Fibroblast of mammary gland (primary cell): ENCODE measurements around the gene ASMTL.
"Not testable (repeated sequence)": the region's sequence is repeated elsewhere in the genome, so short reads cannot be mapped to it uniquely, and the experiment has no call there.

Experiments
- DNase-seq: peaks from one replicate; pipeline ENCODE4 v3.0.0-alpha.2; 2010; ENCODE audit warnings: low read depth
- H3K4me3 ChIP-seq: 2 replicates; pipeline ENCODE4 v1.5.1; 2011; ENCODE audit warnings: low read depth, mild to moderate bottlenecking, low read length, moderate library complexity; ENCODE audit not compliant: control insufficient read depth
- TF ChIP-seq, protein P1 (sequence below): conservative IDR thresholded peaks from 2 replicates; pipeline ENCODE4 v1.5.1; 2011; ENCODE audit warnings: low read depth, low read length, inconsistent platforms; ENCODE audit not compliant: control insufficient read depth, insufficient read depth

ASMTL gene

GRCh38 chrX:1384658-1385252 is 68.0 kb downstream of the ASMTL start:
- no peak for DNase-seq
- no peak overlapping the region for H3K4me3 ChIP-seq
- TF ChIP-seq, protein P1, sequence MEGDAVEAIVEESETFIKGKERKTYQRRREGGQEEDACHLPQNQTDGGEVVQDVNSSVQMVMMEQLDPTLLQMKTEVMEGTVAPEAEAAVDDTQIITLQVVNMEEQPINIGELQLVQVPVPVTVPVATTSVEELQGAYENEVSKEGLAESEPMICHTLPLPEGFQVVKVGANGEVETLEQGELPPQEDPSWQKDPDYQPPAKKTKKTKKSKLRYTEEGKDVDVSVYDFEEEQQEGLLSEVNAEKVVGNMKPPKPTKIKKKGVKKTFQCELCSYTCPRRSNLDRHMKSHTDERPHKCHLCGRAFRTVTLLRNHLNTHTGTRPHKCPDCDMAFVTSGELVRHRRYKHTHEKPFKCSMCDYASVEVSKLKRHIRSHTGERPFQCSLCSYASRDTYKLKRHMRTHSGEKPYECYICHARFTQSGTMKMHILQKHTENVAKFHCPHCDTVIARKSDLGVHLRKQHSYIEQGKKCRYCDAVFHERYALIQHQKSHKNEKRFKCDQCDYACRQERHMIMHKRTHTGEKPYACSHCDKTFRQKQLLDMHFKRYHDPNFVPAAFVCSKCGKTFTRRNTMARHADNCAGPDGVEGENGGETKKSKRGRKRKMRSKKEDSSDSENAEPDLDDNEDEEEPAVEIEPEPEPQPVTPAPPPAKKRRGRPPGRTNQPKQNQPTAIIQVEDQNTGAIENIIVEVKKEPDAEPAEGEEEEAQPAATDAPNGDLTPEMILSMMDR, result no peak

- no peak for DNase-seq
- TF ChIP-seq, protein P1, result no peak
- no peak overlapping the region for H3K4me3 ChIP-seq
Measured at GRCh38 chrX:1380672-1381233, 72.0 kb downstream of the ASMTL start.

DNA sequence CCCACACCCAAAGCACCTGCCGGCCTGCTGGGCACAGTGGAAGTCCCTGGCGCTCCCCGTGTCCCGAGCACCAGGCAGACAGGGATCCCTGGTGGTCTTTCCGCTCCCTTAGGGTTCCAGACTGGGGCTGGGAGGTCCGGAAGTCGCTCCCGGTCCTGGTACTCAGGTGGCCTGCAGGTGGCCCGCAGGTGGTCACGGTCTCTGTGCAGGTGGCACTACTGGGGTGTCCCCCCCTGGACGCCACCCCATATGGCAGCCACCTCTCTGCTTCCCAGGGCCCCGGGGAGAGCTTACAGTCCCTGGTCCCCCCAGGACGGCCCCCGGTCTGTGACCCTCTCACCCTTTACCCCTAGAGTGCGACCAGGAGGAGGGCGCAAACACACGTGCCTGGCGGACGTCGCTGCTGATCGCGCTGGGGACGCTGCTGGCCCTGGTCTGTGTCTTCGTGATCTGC is 74.4 kb downstream of the ASMTL start:
- no peak overlapping the region for H3K4me3 ChIP-seq
- no peak for DNase-seq
- TF ChIP-seq, protein P1, result no peak

DNA sequence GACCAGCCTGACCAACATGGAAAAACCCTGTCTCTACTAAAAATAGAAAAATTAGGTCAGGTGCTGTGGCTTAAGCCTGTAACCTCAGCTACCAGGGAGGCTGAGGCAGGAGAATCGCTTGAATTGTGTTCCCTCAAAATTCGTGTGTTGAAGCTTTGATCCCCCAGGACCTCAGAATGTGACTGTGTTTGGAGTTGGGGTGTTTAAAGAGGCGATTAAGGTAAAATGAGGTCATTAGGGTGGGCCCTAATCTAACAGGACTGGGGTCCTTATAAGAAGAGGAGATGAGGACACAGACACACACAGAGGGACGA is 84.4 kb downstream of the ASMTL start:
- DNase-seq, result no peak
- TF ChIP-seq, protein P1, result no peak
- no peak overlapping the region for H3K4me3 ChIP-seq

- not testable (repeated sequence) for H3K4me3 ChIP-seq, DNase-seq
Measured at GRCh38 chrX:1366363-1366762, 86.3 kb downstream of the ASMTL start.

DNA sequence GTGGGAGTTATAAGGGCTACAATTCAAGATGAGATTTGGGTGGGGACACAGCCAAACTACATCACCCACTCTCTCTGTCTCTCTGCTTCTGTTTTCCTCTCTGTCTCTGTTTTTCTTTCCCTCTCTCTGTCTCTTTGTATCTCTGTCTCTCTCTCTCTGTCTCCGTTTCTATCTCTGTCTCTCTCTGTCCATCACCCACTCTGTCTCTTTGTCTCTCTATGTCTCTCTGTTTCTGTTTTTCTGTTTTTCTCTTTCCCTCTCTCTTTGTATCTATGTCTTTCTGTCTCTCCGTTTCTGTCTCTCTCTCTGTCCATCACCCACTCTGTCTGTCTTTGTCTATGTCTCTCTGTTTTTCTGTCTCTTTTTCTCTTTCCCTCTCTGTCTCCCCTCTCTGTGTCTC is 90.8 kb downstream of the ASMTL start:
- no peak overlapping the region for H3K4me3 ChIP-seq
- no peak for DNase-seq
- TF ChIP-seq, protein P1, result no peak

DNA sequence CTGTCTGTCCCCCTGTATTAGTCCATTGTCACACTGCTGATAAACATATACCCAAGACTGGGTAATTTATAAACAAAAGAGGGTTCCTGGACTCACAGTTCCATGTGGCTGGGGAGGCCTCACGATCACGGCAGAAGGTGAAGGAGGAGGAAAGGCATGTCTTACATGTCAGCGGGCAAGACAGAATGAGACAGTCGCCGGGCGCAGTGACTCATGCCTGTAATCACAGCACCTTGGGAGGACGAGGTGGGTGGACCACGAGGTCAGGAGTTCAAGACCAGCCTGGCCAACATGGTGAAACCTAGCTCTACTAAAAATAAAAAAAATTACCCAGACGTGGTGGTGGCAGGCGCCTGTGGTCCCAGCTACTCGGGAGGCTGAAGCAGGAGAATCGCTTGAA is 91.4 kb downstream of the ASMTL start:
- no peak for DNase-seq
- no peak overlapping the region for H3K4me3 ChIP-seq
- TF ChIP-seq, protein P1, result no peak
